ENCODE measurements around the gene ATP5PD.
A peak's percentile ranks its signal among the peaks of the same experiment; 100 is the strongest.

Gene ATP5PD

GRCh38 chr17:75003070-75003956 lies 43.5 kb downstream of the ATP5PD start:
- FAIRE-seq (no peak), DNase-seq (ENCODE audit: insufficient read length, low spot score) (no peak)
- TF ChIP-seq POLR2AphosphoS5 (IDR thresholded peaks at IDR 0.05; ENCODE audit: low read depth, low read length) = no peak

GRCh38 chr17:75001915-75002843 lies 44.6 kb downstream of the ATP5PD start:
- no peak for FAIRE-seq
- TF ChIP-seq SPI1 (IDR thresholded peaks at IDR 0.05; ENCODE audit: low read depth, low read length) (no peak), PAX5 (IDR thresholded peaks at IDR 0.05; ENCODE audit: insufficient read depth, low read length, severe bottlenecking) (no peak), POLR2A (IDR thresholded peaks at IDR 0.05; ENCODE audit: low read depth, low read length) (no peak), POU2F2 (IDR thresholded peaks at IDR 0.05; ENCODE audit: low read depth, low read length) (no peak), TAF1 (IDR thresholded peaks at IDR 0.05; ENCODE audit: low read depth, low read length) (no peak), POLR2AphosphoS5 (IDR thresholded peaks at IDR 0.05; ENCODE audit: low read depth, low read length) (no peak)
- no peak for DNase-seq (ENCODE audit: insufficient read length, low spot score)

GRCh38 chr17:74999523-74999922 lies 47.2 kb downstream of the ATP5PD start:
- no peak for DNase-seq (ENCODE audit: insufficient read length, low spot score)
- FAIRE-seq = no peak
- TF ChIP-seq SPI1 (IDR thresholded peaks at IDR 0.05; ENCODE audit: low read depth, low read length) = no peak
- TF ChIP-seq POU2F2 (IDR thresholded peaks at IDR 0.05; ENCODE audit: low read depth, low read length) = no peak
- no peak for TF ChIP-seq POLR2A (IDR thresholded peaks at IDR 0.05; ENCODE audit: low read depth, low read length)
- no peak for TF ChIP-seq TAF1 (IDR thresholded peaks at IDR 0.05; ENCODE audit: low read depth, low read length)
- TF ChIP-seq POLR2AphosphoS5 (IDR thresholded peaks at IDR 0.05; ENCODE audit: low read depth, low read length) = no peak
- TF ChIP-seq PAX5 (IDR thresholded peaks at IDR 0.05; ENCODE audit: insufficient read depth, low read length, severe bottlenecking) = no peak

DNA sequence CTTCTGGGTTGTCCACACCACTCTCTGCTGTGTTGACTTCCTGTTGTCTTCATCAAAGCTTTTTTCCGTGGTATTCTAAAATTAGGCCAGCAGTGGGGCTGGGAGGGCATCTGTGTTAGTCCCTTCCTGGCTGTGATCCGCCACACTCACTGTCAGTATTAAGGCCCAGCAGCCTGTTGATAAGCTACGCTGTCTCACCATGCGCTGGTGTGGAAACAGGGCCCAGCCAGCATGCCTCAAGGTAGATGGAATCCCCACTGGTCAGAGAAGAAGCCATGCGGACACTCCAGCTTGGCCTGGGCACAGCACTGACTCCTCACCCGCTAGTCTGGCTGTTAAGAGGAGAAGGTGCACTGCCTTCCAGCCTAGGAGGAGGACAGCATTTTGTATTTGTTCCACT lies 48.0 kb downstream of the ATP5PD start:
- no peak for FAIRE-seq
- DNase-seq (ENCODE audit: insufficient read length, low spot score) = no peak
- TF ChIP-seq SPI1 (IDR thresholded peaks at IDR 0.05; ENCODE audit: low read depth, low read length) (no peak), TAF1 (IDR thresholded peaks at IDR 0.05; ENCODE audit: low read depth, low read length) (no peak), POLR2AphosphoS5 (IDR thresholded peaks at IDR 0.05; ENCODE audit: low read depth, low read length) (no peak), POU2F2 (IDR thresholded peaks at IDR 0.05; ENCODE audit: low read depth, low read length) (no peak), POLR2A (IDR thresholded peaks at IDR 0.05; ENCODE audit: low read depth, low read length) (no peak), PAX5 (IDR thresholded peaks at IDR 0.05; ENCODE audit: insufficient read depth, low read length, severe bottlenecking) (no peak)

DNA sequence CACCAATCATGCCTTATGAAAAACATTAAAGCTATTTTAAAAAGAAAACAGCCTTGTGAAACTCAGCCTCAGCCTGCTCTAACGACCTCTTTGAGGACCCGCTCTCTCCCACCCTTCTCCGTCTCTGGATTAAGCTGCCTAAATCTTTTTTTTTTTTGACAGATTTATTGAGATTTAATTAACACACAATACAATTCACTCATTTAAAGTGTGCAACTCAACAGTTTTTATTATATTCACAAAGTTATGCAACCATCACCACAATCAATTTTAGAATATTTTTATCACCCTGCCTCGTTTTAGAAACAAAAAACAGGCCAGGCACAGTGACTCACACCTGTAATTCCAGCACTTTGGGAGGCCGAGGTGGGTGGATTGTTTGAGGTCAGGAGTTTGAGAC lies 50.9 kb downstream of the ATP5PD start:
- FAIRE-seq (no peak), DNase-seq (ENCODE audit: insufficient read length, low spot score) (no peak)
- TF ChIP-seq SPI1 (IDR thresholded peaks at IDR 0.05; ENCODE audit: low read depth, low read length) = no peak

DNA sequence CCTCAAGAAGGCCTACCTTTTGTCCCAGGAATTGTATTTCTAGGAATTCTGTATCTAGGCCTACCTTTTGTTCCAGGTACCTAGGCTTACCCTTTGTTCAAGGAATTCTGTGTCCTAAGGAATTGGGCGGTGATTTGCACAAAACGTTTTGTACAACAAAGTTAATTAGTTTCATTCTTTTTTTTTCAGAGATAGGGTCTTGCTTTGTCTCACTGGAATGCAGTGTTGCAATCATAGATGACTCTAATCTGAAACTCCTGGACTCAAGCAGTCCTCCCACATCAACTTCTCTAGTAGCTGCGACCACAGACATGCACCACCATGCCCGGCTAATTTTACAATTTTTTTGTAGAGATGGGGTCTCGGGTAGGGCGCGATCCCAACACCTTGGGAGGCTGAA lies 52.3 kb downstream of the ATP5PD start:
- no peak for TF ChIP-seq POLR2A (IDR thresholded peaks at IDR 0.05; ENCODE audit: low read depth, low read length)
- TF ChIP-seq POLR2AphosphoS5 (IDR thresholded peaks at IDR 0.05; ENCODE audit: low read depth, low read length) = no peak
- no peak for TF ChIP-seq PAX5 (IDR thresholded peaks at IDR 0.05; ENCODE audit: insufficient read depth, low read length, severe bottlenecking)
- TF ChIP-seq POU2F2 (IDR thresholded peaks at IDR 0.05; ENCODE audit: low read depth, low read length) = no peak
- no peak for TF ChIP-seq SPI1 (IDR thresholded peaks at IDR 0.05; ENCODE audit: low read depth, low read length)
- TF ChIP-seq TAF1 (IDR thresholded peaks at IDR 0.05; ENCODE audit: low read depth, low read length) = no peak
- DNase-seq (ENCODE audit: insufficient read length, low spot score) (no peak), FAIRE-seq (no peak)

- FAIRE-seq = no peak
- TF ChIP-seq POLR2AphosphoS5 (IDR thresholded peaks at IDR 0.05; ENCODE audit: low read depth, low read length) = no peak
- TF ChIP-seq POLR2A (IDR thresholded peaks at IDR 0.05; ENCODE audit: low read depth, low read length) = no peak
- TF ChIP-seq SPI1 (IDR thresholded peaks at IDR 0.05; ENCODE audit: low read depth, low read length) = peak; percentile 40
- no peak for TF ChIP-seq TAF1 (IDR thresholded peaks at IDR 0.05; ENCODE audit: low read depth, low read length)
- no peak for TF ChIP-seq PAX5 (IDR thresholded peaks at IDR 0.05; ENCODE audit: insufficient read depth, low read length, severe bottlenecking)
- no peak for DNase-seq (ENCODE audit: insufficient read length, low spot score)
These were observed 54.5 kb downstream of the ATP5PD start for GRCh38 chr17:74992223-74992622.

DNA sequence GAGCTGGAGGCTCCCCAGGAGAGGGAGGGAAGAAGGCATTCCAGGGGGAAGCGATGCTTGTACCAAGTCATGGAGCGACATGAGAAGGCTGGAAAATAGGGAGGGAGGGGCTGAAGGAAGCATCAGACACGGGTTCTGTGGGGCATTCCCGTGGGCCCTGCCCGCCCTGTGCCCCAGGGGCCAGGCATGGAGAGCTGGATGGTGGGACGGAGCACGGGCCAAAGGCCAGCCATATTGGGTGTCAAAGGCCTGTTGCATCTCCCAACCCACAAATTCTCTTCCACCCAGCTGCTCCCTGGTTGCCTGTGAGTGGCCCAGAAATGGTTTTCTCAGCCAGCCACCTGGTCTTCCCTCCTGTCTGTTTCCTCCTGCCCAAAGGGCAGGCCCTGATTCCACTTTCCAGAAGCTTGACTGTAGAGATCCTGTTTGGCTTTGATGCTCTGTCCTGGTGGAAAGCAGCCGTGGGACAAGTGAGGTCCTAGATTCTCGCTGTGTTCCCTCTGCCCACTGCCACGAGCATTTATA lies 56.1 kb downstream of the ATP5PD start:
- FAIRE-seq (no peak), DNase-seq (ENCODE audit: insufficient read length, low spot score) (no peak)
- TF ChIP-seq SPI1 (IDR thresholded peaks at IDR 0.05; ENCODE audit: low read depth, low read length) (no peak), PAX5 (IDR thresholded peaks at IDR 0.05; ENCODE audit: insufficient read depth, low read length, severe bottlenecking) (no peak), POU2F2 (IDR thresholded peaks at IDR 0.05; ENCODE audit: low read depth, low read length) (no peak), POLR2AphosphoS5 (IDR thresholded peaks at IDR 0.05; ENCODE audit: low read depth, low read length) (no peak), POLR2A (IDR thresholded peaks at IDR 0.05; ENCODE audit: low read depth, low read length) (no peak), TAF1 (IDR thresholded peaks at IDR 0.05; ENCODE audit: low read depth, low read length) (no peak)
